ENCODE measurements around the gene CYP1A1. TPM values are rescaled to one million over a fixed set of nuclear protein-coding genes. Genes with fewer than 3 reads are reported as not detected.

CYP1A1 gene
- total RNA-seq, 2 experiments from 2014 or later: 0.29 TPM; not detected in 1

GRCh38 chr15:74674161-74674560, 51.2 kb downstream of the CYP1A1 start:
- H3K27ac ChIP-seq (ENCODE audit: low read depth, low read length, poor library complexity, severe bottlenecking): no peak overlapping the region
- H3K4me2 ChIP-seq (ENCODE audit: low read length): no peak overlapping the region
- ChIA-PET CTCF (ENCODE audit: unreplicated experiment) (no interaction called here), POLR2A (no interaction called here)
- no peaks in the 10 kb centered on the region for H3K9me3 ChIP-seq (ENCODE audit: low read length)
- BruUV-seq (replicated peaks): no TSS peak
- no peak overlapping the region for H2AFZ ChIP-seq (ENCODE audit: low read length)
- 0 out of 2 replicates have a peak, but pooled peaks cover 6% of the 10 kb centered on the region for H3K79me2 ChIP-seq (ENCODE audit: insufficient read depth, low read depth, low read length)
- H3K9me2 ChIP-seq (ENCODE audit: insufficient read depth, low read length): no peaks in the 10 kb centered on the region
- intact Hi-C loops (cut with micrococcal nuclease; ENCODE audit: unreplicated experiment): no loop called here
- no peaks in the 10 kb centered on the region for H4K20me1 ChIP-seq (ENCODE audit: insufficient read depth, low read length)
- DNase-seq (ENCODE audit: low spot score): no peak
- no peaks in the 10 kb centered on the region for H3K4me1 ChIP-seq (ENCODE audit: insufficient read depth, low read length, poor library complexity, severe bottlenecking)
- no peak for TF ChIP-seq EZH2phosphoT487 (IDR thresholded peaks at IDR 0.05; ENCODE audit: borderline replicate concordance, low read depth, low read length)
- TF ChIP-seq, protein P1, sequence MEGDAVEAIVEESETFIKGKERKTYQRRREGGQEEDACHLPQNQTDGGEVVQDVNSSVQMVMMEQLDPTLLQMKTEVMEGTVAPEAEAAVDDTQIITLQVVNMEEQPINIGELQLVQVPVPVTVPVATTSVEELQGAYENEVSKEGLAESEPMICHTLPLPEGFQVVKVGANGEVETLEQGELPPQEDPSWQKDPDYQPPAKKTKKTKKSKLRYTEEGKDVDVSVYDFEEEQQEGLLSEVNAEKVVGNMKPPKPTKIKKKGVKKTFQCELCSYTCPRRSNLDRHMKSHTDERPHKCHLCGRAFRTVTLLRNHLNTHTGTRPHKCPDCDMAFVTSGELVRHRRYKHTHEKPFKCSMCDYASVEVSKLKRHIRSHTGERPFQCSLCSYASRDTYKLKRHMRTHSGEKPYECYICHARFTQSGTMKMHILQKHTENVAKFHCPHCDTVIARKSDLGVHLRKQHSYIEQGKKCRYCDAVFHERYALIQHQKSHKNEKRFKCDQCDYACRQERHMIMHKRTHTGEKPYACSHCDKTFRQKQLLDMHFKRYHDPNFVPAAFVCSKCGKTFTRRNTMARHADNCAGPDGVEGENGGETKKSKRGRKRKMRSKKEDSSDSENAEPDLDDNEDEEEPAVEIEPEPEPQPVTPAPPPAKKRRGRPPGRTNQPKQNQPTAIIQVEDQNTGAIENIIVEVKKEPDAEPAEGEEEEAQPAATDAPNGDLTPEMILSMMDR (conservative IDR thresholded peaks at IDR 0.05; ENCODE audit: low read length): no peak
- H3K4me3 ChIP-seq (ENCODE audit: low read depth, low read length, poor library complexity, severe bottlenecking): no peak overlapping the region
- peaks cover 35% of the 10 kb centered on the region for H3K36me3 ChIP-seq (ENCODE audit: insufficient read depth, low read length)

DNA sequence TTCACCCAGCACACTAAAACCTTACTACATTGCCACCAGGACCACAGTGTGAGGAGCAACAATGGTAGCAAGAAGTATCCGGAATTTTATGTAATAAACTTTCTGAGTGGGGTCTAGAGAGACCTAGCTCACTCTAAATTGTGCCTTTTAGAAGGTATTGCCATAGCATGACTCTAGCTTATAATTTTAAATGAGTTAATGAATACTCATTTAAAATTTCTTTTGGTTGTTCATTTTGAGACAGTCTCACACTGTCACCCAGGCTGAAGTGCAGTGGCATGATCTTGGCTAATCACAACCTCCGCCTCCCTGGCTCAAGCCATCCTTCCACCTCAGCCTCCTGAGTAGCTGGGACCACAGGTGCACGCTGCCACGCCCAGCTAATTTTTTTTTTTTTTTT, 55.7 kb downstream of the CYP1A1 start:
- CTCF ChIA-PET (ENCODE audit: unreplicated experiment): no interaction called here
- POLR2A ChIA-PET: interaction anchor here (0.6 kb wide), 2 partner anchors 35 to 385 kb away, joined by 3 to 5 read pairs; no protein-coding TSS in a partner anchor
- TF ChIP-seq, protein P1 (conservative IDR thresholded peaks at IDR 0.05; ENCODE audit: low read length): no peak
- no peak for TF ChIP-seq EZH2phosphoT487 (IDR thresholded peaks at IDR 0.05; ENCODE audit: borderline replicate concordance, low read depth, low read length)

More for the DNA sequence above, 55.7 kb downstream of the CYP1A1 start:
- Histone ChIP-seq H3K9me3 (ENCODE audit: low read length) (no peaks in the 10 kb centered on the region), H3K9me2 (ENCODE audit: insufficient read depth, low read length) (no peaks in the 10 kb centered on the region), H3K4me1 (ENCODE audit: insufficient read depth, low read length, poor library complexity, severe bottlenecking) (no peaks in the 10 kb centered on the region), H2AFZ (ENCODE audit: low read length) (no peak overlapping the region), H3K4me3 (ENCODE audit: low read depth, low read length, poor library complexity, severe bottlenecking) (no peak overlapping the region), H3K27ac (ENCODE audit: low read depth, low read length, poor library complexity, severe bottlenecking) (no peak overlapping the region), H4K20me1 (ENCODE audit: insufficient read depth, low read length) (no peaks in the 10 kb centered on the region; the same call in 1 of the 2 replicates), H3K36me3 (ENCODE audit: insufficient read depth, low read length) (peaks cover 53% of the 10 kb centered on the region), H3K79me2 (ENCODE audit: insufficient read depth, low read depth, low read length) (no peaks in the 10 kb centered on the region), H3K4me2 (ENCODE audit: low read length) (no peak overlapping the region)
- no peak for DNase-seq (ENCODE audit: low spot score)
- no TSS peak for BruUV-seq (replicated peaks)
- intact Hi-C loops (cut with micrococcal nuclease; ENCODE audit: unreplicated experiment): no loop called here

Other genes starting within 250 kb of the CYP1A1 start
- gene ARID3B, start 184.3 kb downstream of the CYP1A1 start, total RNA-seq (2014; rRNA removed; shearing (Covaris generic)): 0.80 and 7.5 TPM in 2 replicates
- 2.0 and 3.2 TPM in 2 replicates for gene ARID3B, start 184.3 kb downstream of the CYP1A1 start, total RNA-seq (2022)
- 85.1 and 86.5 TPM in 2 replicates for gene CLK3, start 109.7 kb downstream of the CYP1A1 start, total RNA-seq (2014; rRNA removed; shearing (Covaris generic))
- gene CLK3, start 109.7 kb downstream of the CYP1A1 start, total RNA-seq (2022): 87.4 and 109 TPM in 2 replicates
- 13.4 and 15.1 TPM in 2 replicates for gene EDC3, start 29.5 kb downstream of the CYP1A1 start, total RNA-seq (2014; rRNA removed; shearing (Covaris generic))
- 43.5 and 51.4 TPM in 2 replicates for gene EDC3, start 29.5 kb downstream of the CYP1A1 start, total RNA-seq (2022)
- gene CYP1A2, start 23.3 kb upstream of the CYP1A1 start, total RNA-seq (2014; rRNA removed; shearing (Covaris generic)): not detected in 2 replicates
- not detected in 2 replicates for gene CYP1A2, start 23.3 kb upstream of the CYP1A1 start, total RNA-seq (2022)
- 106 and 112 TPM in 2 replicates for gene CSK, start 56.6 kb upstream of the CYP1A1 start, total RNA-seq (2014; rRNA removed; shearing (Covaris generic))
- gene CSK, start 56.6 kb upstream of the CYP1A1 start, total RNA-seq (2022): 318 and 355 TPM in 2 replicates
- gene LMAN1L, start 87.3 kb upstream of the CYP1A1 start, total RNA-seq (2014; rRNA removed; shearing (Covaris generic)): 0.09 TPM in 1 of 2 replicates, not detected in the other
- 0.37 and 0.38 TPM in 2 replicates for gene LMAN1L, start 87.3 kb upstream of the CYP1A1 start, total RNA-seq (2022)
- 0.35 and 0.57 TPM in 2 replicates for gene CPLX3, start 101.1 kb upstream of the CYP1A1 start, total RNA-seq (2014; rRNA removed; shearing (Covaris generic))
- 1.5 and 2.1 TPM in 2 replicates for gene CPLX3, start 101.1 kb upstream of the CYP1A1 start, total RNA-seq (2022)
- 22.2 and 31.7 TPM in 2 replicates for gene ULK3, start 117.6 kb upstream of the CYP1A1 start, total RNA-seq (2014; rRNA removed; shearing (Covaris generic))
- 30.2 and 46.4 TPM in 2 replicates for gene ULK3, start 117.6 kb upstream of the CYP1A1 start, total RNA-seq (2022)
- 21.3 and 24.6 TPM in 2 replicates for gene SCAMP2, start 147.8 kb upstream of the CYP1A1 start, total RNA-seq (2014; rRNA removed; shearing (Covaris generic))
- 50.7 and 55.2 TPM in 2 replicates for gene SCAMP2, start 147.8 kb upstream of the CYP1A1 start, total RNA-seq (2022)
- 43.3 and 58.9 TPM in 2 replicates for gene MPI, start 164.5 kb upstream of the CYP1A1 start, total RNA-seq (2014; rRNA removed; shearing (Covaris generic))
- gene MPI, start 164.5 kb upstream of the CYP1A1 start, total RNA-seq (2022): 51.3 and 67.2 TPM in 2 replicates
- gene FAM219B, start 181.3 kb upstream of the CYP1A1 start, total RNA-seq (2014; rRNA removed; shearing (Covaris generic)): 50.9 and 52.3 TPM in 2 replicates
- 62.8 and 67.6 TPM in 2 replicates for gene FAM219B, start 181.3 kb upstream of the CYP1A1 start, total RNA-seq (2022)
- gene COX5A, start 212.5 kb upstream of the CYP1A1 start, total RNA-seq (2014; rRNA removed; shearing (Covaris generic)): 87.2 and 168 TPM in 2 replicates
- gene COX5A, start 212.5 kb upstream of the CYP1A1 start, total RNA-seq (2022): 364 and 391 TPM in 2 replicates
- gene RPP25, start 231.2 kb upstream of the CYP1A1 start, total RNA-seq (2014; rRNA removed; shearing (Covaris generic)): 2.6 and 3.0 TPM in 2 replicates
- 1.8 and 2.2 TPM in 2 replicates for gene RPP25, start 231.2 kb upstream of the CYP1A1 start, total RNA-seq (2022)